ENCODE data around the gene EPC1.

GRCh38 chr10:32374605-32375004 is 27.6 kb upstream of the EPC1 start:
- TF ChIP-seq, protein P1, sequence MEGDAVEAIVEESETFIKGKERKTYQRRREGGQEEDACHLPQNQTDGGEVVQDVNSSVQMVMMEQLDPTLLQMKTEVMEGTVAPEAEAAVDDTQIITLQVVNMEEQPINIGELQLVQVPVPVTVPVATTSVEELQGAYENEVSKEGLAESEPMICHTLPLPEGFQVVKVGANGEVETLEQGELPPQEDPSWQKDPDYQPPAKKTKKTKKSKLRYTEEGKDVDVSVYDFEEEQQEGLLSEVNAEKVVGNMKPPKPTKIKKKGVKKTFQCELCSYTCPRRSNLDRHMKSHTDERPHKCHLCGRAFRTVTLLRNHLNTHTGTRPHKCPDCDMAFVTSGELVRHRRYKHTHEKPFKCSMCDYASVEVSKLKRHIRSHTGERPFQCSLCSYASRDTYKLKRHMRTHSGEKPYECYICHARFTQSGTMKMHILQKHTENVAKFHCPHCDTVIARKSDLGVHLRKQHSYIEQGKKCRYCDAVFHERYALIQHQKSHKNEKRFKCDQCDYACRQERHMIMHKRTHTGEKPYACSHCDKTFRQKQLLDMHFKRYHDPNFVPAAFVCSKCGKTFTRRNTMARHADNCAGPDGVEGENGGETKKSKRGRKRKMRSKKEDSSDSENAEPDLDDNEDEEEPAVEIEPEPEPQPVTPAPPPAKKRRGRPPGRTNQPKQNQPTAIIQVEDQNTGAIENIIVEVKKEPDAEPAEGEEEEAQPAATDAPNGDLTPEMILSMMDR (IDR thresholded peaks at IDR 0.05): no peak
- TF ChIP-seq POLR2A (IDR thresholded peaks at IDR 0.05) (no peak), POLR2AphosphoS5 (IDR thresholded peaks at IDR 0.05) (no peak), EP300 (IDR thresholded peaks at IDR 0.05) (no peak)

Measured in sigmoid colon (tissue), 4 donors.